ENCODE data around the gene DSCAM. TPM values are rescaled to one million over a fixed set of nuclear protein-coding genes. Genes with fewer than 3 reads are reported as not detected.

Gene DSCAM
- total RNA-seq, 1 donor from 2014 or later = not detected

GRCh38 chr21:40832316-40832715, 14.6 kb downstream of the DSCAM start:
- no peak for DNase-seq (ENCODE audit: low spot score)
- H3K27ac ChIP-seq = no peak overlapping the region
- no peak overlapping the region for H3K27ac Mint-ChIP-seq
- no peak overlapping the region for H3K4me3 Mint-ChIP-seq
- no peak overlapping the region for H3K4me3 ChIP-seq
- H3K9me3 ChIP-seq (ENCODE audit: low read depth) = no peaks in the 10 kb centered on the region
- H3K27me3 ChIP-seq = no peaks in the 10 kb centered on the region
- no peak overlapping the region for H2AFZ ChIP-seq (replicated peaks)
- TF ChIP-seq EZH2phosphoT487 (IDR thresholded peaks at IDR 0.05) (no peak), CTCF (IDR thresholded peaks at IDR 0.05) (no peak), EZH2 (IDR thresholded peaks at IDR 0.05) (no peak)
- H3K79me2 ChIP-seq (ENCODE audit: low read depth) = no peaks in the 10 kb centered on the region
- peaks cover 3% of the 10 kb centered on the region for H3K4me1 Mint-ChIP-seq
- H3K4me1 ChIP-seq = peaks cover 6% of the 10 kb centered on the region
- H3K9ac ChIP-seq = no peak overlapping the region
- no peaks in the 10 kb centered on the region for H3K9me3 Mint-ChIP-seq
- H3K4me2 ChIP-seq = no peak overlapping the region
- H3K36me3 ChIP-seq = no peaks in the 10 kb centered on the region
- H3K36me3 Mint-ChIP-seq = no peaks in the 10 kb centered on the region
- no peaks in the 10 kb centered on the region for H3K27me3 Mint-ChIP-seq (ENCODE audit: insufficient read depth, low read depth)
- H4K20me1 ChIP-seq (ENCODE audit: low read depth) = no peaks in the 10 kb centered on the region
- H3F3A ChIP-seq (ENCODE audit: low read depth) = no peaks in the 10 kb centered on the region

- TF ChIP-seq EZH2 (IDR thresholded peaks at IDR 0.05) = no peak
- TF ChIP-seq CTCF (IDR thresholded peaks at IDR 0.05) = no peak
- no peak for TF ChIP-seq EZH2phosphoT487 (IDR thresholded peaks at IDR 0.05)
- no peak overlapping the region for H3K4me2 ChIP-seq
- H3K4me3 ChIP-seq = no peak overlapping the region
- Mint-ChIP-seq H3K36me3 (no peaks in the 10 kb centered on the region), H3K4me1 (peaks cover 3% of the 10 kb centered on the region), H3K9me3 (no peaks in the 10 kb centered on the region), H3K4me3 (no peak overlapping the region), H3K27ac (no peak overlapping the region), H3K27me3 (ENCODE audit: insufficient read depth, low read depth) (no peaks in the 10 kb centered on the region)
- H3F3A ChIP-seq (ENCODE audit: low read depth) = no peaks in the 10 kb centered on the region
- no peak overlapping the region for H3K9ac ChIP-seq
- H4K20me1 ChIP-seq (ENCODE audit: low read depth) = no peaks in the 10 kb centered on the region
- H3K36me3 ChIP-seq = no peaks in the 10 kb centered on the region
- H2AFZ ChIP-seq (replicated peaks) = no peak overlapping the region
- H3K4me1 ChIP-seq = peaks cover 6% of the 10 kb centered on the region
- no peak for DNase-seq (ENCODE audit: low spot score)
- no peaks in the 10 kb centered on the region for H3K79me2 ChIP-seq (ENCODE audit: low read depth)
- H3K27ac ChIP-seq = no peak overlapping the region
- no peaks in the 10 kb centered on the region for H3K9me3 ChIP-seq (ENCODE audit: low read depth)
- no peaks in the 10 kb centered on the region for H3K27me3 ChIP-seq
Observed at GRCh38 chr21:40830836-40831235, 16.1 kb downstream of the DSCAM start.

- H3K27ac Mint-ChIP-seq = no peak overlapping the region
- peaks cover 3% of the 10 kb centered on the region for H3K4me1 Mint-ChIP-seq
- Histone ChIP-seq H3K4me2 (no peak overlapping the region), H3K9me3 (ENCODE audit: low read depth) (no peaks in the 10 kb centered on the region), H3K4me1 (peaks cover 6% of the 10 kb centered on the region), H3K36me3 (no peaks in the 10 kb centered on the region), H3K9ac (no peak overlapping the region), H2AFZ (replicated peaks) (no peak overlapping the region), H3K4me3 (no peak overlapping the region), H3F3A (ENCODE audit: low read depth) (no peaks in the 10 kb centered on the region), H3K79me2 (ENCODE audit: low read depth) (no peaks in the 10 kb centered on the region), H3K27ac (no peak overlapping the region), H3K27me3 (no peaks in the 10 kb centered on the region), H4K20me1 (ENCODE audit: low read depth) (no peaks in the 10 kb centered on the region)
- no peaks in the 10 kb centered on the region for H3K27me3 Mint-ChIP-seq (ENCODE audit: insufficient read depth, low read depth)
- H3K9me3 Mint-ChIP-seq = no peaks in the 10 kb centered on the region
- H3K4me3 Mint-ChIP-seq = no peak overlapping the region
- TF ChIP-seq CTCF (IDR thresholded peaks at IDR 0.05) = no peak
- TF ChIP-seq EZH2phosphoT487 (IDR thresholded peaks at IDR 0.05) = no peak
- no peak for TF ChIP-seq EZH2 (IDR thresholded peaks at IDR 0.05)
- no peak for DNase-seq (ENCODE audit: low spot score)
- no peaks in the 10 kb centered on the region for H3K36me3 Mint-ChIP-seq
Observed at GRCh38 chr21:40829791-40830190, 17.2 kb downstream of the DSCAM start.
